ENCODE results near the gene CAPN15.

The CAPN15 gene

DNA sequence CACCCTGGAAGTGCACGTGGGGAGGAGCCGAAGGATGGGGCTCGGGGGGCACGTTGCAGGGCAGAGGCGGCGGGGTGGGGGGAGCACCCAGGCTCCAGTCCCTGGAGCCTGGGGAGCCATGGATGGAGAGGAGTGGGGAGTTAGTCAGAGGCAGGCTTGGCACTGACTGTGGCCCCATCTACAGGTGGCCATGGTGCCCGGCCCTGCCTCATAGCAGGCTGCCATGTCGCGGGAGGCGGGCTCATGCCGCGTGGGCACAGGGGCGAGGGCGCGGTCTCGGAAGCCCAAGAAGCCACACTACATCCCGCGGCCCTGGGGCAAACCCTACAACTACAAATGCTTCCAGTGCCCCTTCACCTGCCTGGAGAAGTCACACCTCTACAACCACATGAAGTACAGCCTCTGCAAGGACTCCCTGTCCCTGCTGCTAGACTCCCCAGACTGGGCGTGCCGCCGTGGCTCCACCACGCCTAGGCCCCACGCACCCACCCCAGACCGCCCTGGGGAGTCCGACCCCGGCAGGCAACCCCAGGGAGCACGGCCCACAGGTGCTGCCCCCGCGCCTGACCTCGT, 35.6 kb downstream of the CAPN15 start:
- DNase-seq: no peak

DNA sequence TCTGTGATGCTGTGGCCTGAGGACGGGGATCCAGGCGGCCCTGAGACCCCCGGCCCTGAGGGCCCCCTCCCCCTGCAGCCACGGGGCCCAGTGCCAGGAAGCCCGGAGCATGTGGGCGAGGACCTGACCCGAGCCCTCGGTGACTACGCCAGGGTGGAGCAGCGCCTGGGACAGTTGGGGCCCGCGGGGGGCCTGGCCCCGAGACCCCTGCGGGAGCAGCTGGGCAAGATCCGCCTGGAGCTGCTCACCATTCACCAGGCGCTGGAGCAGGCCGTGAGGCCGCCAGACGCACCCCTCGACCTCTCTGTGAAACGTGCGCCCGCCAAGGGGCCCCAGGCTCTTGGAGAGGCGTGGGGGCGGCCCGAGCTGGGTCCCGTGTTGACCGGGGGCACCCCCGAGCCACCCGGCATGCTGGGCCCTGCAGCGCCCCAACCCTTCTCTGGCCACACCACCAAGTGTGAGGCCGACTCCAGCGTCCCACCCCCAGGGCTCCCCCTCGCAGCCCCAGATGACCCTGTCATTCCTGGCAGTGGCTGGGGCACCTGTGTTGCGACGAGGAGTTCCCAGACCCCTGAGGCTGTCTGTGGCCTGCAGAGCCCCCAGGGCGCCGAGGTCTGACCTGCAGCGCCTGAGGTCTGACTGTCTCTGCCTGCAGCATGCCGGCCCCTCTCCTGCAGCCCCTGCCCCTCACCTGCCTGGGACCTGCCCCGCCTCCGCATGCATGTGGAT, 37.3 kb downstream of the CAPN15 start:
- no peak for DNase-seq

DNA sequence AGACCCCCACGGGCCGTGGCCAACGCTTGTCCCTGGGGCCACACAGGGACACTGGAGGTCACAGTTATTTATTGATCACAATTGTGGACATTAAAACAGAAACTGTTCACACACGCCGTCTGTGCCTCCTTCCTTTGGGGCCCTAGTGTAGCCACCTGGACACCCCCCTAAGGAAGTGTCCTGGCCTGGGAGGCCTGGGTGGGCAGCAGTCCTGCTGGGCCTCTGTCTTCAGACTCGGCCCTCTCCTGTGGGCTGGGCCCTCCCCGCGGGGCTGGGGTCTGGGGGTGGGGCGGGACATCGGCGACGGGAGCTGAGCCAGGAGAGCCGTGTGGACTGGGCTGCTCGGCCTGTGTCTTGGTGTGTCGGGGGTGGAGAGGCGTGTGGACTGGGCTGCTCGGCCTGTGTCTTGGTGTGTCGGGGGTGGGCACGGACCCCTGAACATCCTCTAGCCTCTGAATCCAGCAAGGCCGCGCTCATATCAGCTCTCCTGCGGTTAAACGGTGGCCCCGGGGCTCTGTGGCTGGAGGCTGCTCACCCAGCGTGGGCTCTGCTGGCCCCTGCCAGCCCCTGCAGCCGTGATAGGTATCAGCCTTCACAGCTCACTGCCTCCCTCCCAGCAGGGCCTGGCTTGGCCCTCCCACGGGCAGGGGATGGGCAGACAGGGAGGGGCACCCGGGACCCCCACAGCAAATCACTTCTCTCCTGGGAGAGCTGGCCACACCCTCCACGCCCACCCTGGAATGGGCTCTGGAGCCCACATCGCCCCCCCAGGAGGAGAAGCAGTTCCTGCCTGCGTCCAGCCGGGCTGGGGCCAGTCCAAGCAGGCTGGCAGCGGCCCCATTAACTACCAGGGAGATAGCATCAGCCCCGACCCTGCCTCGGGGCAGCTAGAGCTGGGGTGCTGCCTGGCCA, 38.2 kb downstream of the CAPN15 start:
- no peak for DNase-seq

DNA sequence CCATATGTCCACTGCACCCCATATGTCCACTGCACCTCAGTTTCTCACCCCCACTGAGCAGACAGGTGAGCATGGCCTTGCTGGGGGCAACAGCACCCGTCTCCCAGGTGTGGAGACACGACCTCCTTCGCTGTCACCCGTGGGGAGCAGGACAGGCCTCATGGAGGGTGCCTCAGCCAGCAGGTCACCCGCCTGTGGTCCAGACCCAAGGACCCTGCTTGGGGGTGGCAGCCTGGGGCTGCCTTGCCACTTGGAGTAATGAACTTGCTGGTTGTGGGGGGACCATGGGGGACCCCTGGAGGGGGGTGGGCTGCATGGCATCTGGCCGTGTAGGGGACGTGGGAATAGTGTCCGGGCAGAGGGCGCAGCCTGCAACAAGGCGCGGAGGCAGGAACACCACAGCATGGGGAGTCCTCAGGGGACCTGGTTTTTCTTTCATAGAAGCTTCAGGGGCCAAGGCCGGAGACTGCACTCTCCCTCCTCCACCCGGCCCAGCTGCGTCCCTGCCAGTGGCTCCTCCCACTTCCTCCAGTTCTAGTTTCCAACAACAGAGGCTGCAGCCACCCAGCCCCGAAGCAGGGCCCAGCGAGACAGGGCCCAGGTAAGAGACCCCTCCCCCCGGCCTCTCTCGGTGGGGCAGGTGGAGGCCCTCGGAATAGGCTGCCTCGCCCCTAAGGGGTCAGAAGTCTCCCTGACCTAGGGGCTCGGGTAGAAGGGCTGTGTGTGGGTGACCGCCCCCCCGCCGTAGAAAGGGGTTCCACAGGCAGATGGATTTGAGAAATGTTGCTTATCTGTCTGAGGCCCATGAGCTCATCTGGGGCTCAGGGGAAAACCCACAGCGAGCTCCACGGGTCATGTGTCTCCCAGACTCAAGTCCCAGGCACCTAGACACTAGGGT, 39.2 kb downstream of the CAPN15 start, which contains the start of gene NHLRC4:
TSS of gene NHLRC4 (plus strand) at position 531 of the 898 bp plus-strand sequence. CDS start 1,043 bp downstream, outside the sequence.
- DNase-seq: peak; percentile 52 to 60

DNA sequence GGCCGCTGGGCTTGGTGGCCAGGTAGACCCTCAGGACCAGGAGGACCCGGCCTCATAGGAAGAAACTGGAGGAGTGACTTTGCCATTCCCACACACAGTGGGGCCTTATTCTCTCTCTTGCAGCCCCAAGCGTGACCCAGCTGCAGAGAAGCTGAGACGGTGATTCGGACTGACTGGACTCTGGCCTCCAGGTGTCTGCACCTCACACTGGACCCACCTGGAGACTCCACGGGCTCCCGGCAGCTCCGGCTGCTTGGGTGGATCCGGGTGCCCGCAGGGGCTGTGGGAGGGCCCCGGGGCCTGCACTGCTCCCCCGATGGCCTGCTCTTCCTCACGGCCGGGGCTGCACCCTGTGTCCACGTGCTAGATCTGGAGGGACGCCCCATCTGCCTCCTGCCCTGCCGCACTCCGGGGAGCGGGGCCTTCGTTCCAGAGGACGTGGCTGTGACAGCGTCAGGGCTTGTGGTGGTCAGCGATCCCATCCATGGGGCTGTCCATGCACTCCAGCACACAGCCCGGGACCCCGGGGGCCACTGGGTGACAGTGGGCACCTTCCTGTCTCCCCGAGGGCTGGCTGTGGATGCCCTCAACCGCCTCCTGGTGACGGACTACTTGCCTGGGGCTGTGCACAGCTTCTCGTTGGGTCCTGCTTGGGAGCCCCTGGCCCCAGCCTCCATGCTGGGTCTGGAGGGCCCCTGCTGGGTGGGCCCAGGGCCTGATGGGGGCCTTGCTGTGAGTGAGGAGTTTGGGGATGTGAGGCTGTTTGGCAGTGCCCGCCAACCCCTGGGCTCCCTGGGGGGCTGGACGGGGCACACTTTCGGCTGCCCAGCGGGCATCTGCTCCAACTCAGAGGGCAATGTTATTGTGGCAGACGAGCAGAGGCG, 40.1 kb downstream of the CAPN15 start:
- DNase-seq: no peak

DNA sequence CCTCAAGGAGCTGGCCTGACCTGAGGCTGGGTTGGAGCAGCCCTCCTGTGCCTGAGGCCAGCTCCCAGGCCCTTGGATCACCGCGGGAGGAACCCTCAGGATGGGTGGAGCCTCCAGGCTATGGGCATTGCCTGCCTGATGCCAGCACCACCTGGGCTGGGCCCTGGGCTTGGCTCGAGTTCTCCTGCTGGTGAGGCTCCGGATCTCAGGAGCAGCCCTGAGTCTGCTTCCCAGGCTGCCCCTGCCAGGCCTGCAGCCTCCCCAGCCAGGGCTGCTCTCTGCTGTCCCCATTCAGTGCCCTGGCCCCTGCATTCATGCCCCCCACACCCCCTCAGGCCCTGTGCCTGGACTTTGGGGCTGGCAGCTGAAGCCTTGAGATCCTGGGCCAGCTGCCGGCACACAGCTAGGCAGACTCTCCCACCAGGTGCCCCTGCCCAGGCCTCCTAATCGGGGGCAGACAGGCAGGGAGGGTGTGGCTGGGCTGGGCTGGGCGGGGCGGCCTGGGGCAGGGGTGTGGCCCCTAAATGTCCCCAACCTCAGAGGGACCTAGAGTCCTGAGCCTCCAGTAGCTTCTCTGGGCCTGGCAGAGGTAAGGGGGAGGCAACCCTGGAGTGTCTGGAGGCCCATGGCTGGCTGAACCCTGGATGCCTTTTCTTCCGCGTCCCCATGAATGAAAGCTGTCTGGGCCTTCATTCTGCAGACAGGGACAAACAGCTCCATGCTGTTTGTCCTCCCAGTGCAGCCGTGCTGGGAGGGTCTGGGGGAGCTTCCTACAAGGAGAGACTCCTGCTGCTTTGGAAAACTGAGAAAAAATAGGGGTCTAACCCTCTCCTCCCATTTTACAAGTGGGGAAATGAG, 41.1 kb downstream of the CAPN15 start:
- no peak for DNase-seq

DNA sequence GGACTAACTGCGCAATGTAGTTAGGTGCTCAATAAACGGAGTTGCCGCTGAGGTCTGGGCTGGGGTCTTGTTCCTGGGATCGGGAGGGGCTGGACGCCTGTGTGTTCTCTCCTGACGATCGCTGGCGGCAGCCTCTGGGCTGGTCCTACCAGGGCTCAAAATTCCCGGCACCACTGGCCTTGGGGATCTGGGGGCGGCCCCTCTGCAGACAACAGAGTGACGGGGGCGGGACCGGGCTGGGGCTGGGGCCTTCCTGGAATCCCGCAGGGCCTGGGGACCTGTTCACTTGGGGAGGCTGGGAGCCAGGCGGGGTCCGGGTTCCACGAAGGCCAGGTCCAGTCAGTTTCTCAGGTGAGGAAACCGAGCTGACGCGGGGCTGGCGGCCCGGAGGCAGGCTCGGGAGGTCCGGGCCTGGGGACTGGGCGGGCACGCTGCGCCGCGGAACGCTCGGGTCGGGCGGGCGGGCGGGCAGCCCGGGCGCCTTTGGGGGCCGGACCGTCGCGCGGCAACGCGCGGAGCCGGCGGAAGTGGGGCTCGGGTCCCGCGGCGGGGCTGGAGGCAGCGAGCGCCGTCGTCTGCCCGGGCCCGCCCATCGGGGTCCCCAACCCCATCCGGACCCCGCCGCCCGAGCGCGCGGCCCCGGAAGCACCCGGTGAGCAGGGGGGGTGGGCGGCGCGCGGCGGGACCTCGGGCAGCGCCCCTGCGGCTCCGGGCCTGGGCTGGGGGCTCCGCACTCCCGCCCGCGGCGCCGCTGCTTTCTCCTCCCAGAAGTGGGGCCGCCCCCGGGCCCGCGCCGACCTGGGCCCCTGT, 42.1 kb downstream of the CAPN15 start, which contains the start of gene PIGQ:
TSS of gene PIGQ (plus strand) at position 524 of the 810 bp plus-strand sequence. CDS start 4,107 bp downstream, outside the sequence.
- peak; percentile 67 to 77 for DNase-seq

DNA sequence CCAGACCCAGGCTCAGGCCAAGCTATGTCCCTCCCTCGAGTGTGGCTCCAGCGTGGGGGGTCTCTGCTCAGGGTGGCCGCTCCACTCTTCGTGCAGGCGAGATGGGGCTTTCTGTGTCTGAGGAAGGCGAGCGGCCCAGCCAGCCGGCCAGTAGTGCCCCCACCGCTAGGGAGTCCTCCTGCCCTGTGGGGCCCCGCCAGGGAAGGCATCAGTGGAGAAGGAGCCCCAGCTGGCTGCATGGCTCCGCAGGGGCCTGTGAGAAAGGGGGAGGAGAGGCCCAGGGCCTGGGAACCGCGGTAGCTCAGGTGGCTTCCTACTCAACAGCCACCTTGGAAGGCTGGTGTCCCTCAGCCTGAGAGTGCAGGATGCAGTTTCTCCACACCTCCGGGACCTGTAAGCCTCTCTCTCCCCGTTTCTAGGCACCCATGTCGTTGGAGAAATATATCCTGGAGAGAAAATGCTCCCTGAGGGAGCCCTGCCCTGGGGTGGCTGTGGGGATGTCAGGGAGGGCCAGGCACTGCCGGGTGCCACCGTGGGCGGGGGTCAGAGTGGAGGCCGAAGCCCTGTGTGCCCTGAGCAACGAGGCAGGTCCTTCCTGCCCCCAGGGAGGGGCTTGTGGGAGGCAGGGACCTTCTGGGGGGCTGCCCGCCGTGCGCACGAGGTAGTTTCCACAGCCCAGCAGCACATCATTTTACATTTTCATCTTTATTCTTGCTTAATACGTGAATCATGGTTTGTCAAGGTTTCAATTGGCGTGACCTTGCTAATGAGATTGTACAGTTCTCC, 45.5 kb downstream of the CAPN15 start:
- no peak for DNase-seq

DNA sequence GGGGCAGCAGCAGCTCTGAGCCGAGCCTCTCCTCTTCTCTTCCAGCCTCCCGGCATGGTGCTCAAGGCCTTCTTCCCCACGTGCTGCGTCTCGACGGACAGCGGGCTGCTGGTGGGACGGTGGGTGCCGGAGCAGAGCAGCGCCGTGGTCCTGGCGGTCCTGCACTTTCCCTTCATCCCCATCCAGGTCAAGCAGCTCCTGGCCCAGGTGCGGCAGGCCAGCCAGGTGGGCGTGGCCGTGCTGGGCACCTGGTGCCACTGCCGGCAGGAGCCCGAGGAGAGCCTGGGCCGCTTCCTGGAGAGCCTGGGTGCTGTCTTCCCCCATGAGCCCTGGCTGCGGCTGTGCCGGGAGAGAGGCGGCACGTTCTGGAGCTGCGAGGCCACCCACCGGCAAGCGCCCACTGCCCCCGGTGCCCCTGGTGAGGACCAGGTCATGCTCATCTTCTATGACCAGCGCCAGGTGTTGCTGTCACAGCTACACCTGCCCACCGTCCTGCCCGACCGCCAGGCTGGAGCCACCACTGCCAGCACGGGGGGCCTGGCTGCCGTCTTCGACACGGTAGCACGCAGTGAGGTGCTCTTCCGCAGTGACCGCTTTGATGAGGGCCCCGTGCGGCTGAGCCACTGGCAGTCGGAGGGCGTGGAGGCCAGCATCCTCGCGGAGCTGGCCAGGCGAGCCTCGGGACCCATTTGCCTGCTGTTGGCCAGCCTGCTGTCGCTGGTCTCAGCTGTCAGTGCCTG, 46.7 kb downstream of the CAPN15 start:
- DNase-seq: no peak

DNA sequence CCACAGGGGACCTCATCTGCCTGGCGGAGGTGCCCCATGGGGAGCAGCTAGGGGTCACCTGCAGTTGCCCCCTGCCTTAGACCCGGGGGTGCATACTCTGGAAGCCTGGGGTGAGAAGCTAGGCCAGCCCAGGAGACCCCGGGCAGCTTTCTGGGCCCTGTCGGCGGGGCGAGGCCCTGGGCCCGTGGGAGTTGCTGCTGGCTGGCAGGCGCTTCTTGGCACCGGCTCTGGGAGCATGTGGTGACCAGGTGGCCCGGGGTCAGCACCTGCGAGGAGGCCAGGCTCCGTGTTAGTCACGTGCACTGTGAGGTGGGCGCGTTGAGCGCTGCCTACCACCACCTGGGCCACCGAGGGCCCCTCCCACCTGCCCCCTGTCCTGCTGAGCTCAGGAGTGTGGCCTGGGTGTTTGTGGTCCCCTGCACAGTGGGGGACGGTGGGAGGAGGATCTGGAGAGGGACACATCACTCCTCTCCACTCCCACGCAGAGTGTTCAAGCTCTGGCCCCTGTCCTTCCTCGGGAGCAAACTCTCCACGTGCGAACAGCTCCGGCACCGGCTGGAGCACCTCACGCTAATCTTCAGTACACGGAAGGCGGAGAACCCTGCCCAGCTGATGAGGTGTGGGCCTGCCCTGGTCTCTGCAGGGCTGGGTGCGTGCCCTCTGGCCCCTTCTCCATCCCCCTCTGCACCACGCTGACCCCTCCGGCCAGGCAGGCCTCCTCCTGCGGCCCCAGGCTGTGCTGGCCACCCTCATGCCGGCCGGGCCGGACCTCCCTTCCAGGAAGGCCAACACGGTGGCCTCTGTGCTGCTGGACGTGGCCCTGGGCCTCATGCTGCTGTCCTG, 48.1 kb downstream of the CAPN15 start:
- no peak for DNase-seq

DNA sequence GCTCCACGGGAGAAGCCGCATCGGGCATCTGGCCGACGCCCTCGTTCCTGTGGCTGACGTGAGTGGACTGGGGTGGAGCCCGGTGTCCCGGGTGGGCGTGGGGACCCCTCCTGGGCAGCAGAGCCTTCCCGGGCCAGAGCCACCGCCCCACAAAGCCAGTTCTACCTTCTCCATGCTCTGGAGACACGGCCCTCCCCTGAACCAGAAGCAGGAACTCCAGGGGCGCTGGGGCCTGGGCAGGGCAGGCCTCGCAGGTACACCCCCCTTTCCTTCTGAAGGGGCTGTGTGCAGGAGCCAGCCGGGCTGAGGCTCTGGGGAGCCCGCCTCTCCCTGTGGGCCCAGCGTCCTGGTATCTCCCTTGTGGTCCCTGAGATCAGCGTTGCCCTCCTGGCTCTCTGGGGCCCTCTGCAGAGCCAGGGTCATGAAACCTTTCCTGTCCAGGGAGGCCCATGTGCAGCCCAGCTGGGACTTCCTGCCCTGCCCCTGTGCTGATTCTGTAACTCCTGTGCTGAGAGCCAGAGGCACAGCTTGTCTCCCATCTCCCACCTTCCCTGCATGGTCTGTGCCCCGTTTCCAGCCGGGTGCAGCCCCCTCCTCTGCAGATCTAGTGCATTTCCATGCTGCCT, 48.8 kb downstream of the CAPN15 start:
- DNase-seq: no peak

DNA sequence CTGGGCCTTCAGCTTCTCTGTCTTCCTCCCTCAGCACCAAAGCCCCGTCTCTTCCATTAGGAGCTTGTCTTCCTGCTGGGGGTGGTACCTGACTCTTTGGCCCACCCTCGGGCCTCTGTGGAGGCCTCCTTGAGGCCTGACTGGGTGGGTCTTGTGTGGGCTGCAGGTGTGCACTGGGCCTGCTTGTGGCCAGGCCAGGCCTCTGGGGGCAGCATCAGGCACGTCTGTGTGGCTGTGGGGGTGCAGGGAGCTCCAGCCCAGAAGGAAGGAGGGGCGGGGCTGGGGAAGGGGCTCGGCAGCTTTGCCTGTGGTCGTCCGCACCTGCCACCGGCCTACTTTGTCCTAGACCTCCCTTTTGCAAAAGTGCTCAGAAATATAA, 49.3 kb downstream of the CAPN15 start:
- DNase-seq: no peak

DNA sequence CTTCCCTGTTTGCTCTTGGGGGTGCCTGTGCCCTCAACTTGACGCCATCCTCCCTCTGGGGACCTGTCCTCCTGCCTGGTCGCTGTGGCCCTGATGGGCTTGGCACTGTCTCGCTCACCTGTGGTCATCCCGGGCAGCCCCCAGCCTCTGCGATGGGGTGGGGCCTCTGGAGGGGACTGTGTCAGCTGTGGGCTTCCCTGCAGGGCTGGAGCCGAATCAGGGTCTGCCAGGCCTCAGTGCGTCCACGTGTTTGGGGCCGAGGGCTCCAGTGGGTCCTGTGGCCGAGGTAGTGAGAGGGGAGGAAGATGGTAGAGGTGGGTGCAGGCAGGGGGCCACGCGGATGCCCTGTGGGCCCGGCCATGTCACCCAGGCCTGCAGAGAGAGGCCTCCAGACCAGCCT, 50.3 kb downstream of the CAPN15 start:
- DNase-seq: no peak

DNA sequence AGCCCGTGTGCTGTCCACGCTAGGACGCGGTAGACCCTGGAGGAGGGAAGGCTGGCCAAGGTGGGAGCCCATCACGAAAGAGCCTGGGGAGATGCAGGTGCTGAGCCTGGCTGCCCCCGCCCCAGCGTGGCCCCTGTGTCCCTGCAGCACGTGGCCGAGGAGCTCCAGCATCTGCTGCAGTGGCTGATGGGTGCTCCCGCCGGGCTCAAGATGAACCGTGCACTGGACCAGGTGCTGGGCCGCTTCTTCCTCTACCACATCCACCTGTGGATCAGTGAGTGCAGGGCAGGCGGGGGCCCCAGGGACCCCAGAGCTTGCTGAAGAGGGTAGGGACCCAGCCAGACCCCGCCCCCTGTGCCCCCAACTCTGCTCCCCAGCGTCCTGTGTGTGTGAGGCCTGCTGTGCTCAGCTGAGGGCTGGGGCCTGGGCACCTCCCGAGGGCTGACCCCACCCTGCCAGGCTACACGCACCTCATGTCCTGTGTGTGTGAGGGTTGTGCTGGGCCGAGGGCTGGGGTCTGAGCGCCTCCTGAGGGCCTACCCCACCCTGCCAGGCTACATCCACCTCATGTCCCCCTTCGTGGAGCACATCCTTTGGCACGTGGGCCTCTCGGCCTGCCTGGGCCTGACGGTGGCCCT, 50.8 kb downstream of the CAPN15 start:
- no peak for DNase-seq

DNA sequence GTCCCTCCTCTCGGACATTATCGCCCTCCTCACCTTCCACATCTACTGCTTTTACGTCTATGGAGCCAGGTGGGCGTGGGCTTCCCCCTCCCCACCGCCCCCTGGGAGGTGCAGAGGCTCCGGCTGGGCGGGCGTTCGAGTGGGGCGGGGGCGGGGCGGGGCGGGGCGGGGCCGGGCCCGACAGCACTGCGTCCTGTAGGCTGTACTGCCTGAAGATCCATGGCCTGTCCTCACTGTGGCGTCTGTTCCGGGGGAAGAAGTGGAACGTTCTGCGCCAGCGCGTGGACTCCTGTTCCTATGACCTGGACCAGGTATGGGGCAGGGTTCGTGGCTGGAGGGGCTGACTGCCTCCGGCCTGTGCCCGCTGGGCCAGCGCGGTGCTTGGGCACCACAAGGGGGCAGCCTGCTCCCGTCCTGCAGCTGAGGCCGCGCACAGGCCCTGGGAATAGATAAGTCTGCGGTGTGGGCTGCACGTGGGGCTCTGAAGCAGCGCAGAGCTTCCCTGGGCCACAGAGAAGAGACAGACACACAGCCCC, 51.4 kb downstream of the CAPN15 start:
- DNase-seq: peak; percentile 72 to 73
